Measurements from ENCODE around the gene MAGI1. TPM values are rescaled to one million over a fixed set of nuclear protein-coding genes. Genes with fewer than 3 reads are reported as not detected.

The MAGI1 gene
- total and polyA plus RNA-seq, 12 donors = 5.7 to 58.2 (median 37.7) TPM

DNA sequence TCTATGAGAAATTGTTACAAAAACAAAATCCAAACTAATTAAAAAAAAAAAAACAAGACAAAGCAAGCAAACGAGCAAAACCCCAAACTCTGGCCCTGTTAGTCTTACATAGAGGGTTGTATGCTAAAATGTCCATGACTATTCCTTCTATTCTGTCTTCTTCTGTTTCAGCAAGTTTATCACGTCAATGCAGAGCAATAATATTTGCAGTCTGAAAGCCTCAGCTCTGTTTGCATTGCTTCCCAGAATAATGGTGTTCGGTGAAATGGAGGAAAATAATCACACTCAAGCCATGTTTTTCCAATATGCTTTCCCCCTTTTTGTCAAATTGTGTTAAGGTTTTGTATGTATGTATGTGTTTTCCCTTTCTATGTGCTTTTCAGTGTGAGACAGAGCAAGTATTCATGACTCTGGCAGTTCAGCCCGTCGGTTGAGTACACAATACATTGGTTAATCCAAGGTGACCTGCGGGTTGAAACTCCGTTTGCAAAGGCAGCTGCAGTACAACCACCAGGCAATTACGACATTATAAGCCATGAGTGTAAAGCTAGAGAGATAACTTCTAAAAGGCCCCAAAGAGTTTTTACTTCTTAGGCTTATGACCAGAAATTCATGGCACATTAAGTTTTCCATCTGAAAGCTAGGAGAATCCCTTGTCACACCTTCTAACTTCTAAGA, 34.9 kb upstream of the MAGI1 start:
- 85 to 86% methylated on average over 8 of the region's 8 CpGs for WGBS, 2 donors
- TF ChIP-seq, protein P1, sequence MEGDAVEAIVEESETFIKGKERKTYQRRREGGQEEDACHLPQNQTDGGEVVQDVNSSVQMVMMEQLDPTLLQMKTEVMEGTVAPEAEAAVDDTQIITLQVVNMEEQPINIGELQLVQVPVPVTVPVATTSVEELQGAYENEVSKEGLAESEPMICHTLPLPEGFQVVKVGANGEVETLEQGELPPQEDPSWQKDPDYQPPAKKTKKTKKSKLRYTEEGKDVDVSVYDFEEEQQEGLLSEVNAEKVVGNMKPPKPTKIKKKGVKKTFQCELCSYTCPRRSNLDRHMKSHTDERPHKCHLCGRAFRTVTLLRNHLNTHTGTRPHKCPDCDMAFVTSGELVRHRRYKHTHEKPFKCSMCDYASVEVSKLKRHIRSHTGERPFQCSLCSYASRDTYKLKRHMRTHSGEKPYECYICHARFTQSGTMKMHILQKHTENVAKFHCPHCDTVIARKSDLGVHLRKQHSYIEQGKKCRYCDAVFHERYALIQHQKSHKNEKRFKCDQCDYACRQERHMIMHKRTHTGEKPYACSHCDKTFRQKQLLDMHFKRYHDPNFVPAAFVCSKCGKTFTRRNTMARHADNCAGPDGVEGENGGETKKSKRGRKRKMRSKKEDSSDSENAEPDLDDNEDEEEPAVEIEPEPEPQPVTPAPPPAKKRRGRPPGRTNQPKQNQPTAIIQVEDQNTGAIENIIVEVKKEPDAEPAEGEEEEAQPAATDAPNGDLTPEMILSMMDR (IDR thresholded peaks at IDR 0.05) = no peak

DNA sequence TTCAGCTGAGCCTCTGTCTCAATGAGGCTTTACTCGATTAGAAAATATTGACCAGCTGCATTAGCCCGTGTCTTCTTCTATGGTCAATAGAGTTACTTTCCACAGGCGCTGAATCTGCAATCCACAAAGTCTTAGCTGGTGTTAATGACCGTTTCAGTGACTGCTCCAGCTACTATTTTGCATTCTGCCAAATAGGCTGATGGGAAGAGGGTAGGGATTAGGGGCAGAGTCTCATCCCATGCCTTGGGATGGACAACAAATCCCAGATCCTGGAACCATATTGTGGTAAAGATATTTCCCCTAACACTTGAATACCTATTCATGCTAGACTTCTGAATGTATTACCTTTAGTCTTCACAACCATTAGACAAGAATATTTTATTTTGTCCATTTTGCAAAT, 29.5 kb upstream of the MAGI1 start:
- Histone ChIP-seq H3K27me3 (no peaks in the 10 kb centered on the region), H3K9me3 (peaks cover 0 to 17% (median 6%) of the 10 kb centered on the region in 11 donors), H3K4me3 (no peak overlapping the region), H3K36me3 (no peaks in the 10 kb centered on the region), H3K4me1 (no peaks in the 10 kb centered on the region), H3K27ac (no peak overlapping the region)
- intact Hi-C loops (cut with DNase I) = no loop called here
- no peak for DNase-seq
- 87 to 91% methylated on average over 4 of the region's 4 CpGs for WGBS, 2 donors
- ATAC-seq = no peak
- TF ChIP-seq, protein P1 (IDR thresholded peaks at IDR 0.05) = no peak

More for the DNA sequence above, 34.9 kb upstream of the MAGI1 start:
- no peaks in the 10 kb centered on the region for H3K27me3 ChIP-seq
- no peak overlapping the region for H3K27ac ChIP-seq
- no peak for ATAC-seq
- intact Hi-C loops (cut with DNase I) = no loop called here
- no peak for DNase-seq
- no peaks in the 10 kb centered on the region for H3K36me3 ChIP-seq
- peaks cover 0 to 24% (median 6%) of the 10 kb centered on the region in 11 donors for H3K9me3 ChIP-seq
- H3K4me3 ChIP-seq = no peak overlapping the region
- H3K4me1 ChIP-seq = no peaks in the 10 kb centered on the region

DNA sequence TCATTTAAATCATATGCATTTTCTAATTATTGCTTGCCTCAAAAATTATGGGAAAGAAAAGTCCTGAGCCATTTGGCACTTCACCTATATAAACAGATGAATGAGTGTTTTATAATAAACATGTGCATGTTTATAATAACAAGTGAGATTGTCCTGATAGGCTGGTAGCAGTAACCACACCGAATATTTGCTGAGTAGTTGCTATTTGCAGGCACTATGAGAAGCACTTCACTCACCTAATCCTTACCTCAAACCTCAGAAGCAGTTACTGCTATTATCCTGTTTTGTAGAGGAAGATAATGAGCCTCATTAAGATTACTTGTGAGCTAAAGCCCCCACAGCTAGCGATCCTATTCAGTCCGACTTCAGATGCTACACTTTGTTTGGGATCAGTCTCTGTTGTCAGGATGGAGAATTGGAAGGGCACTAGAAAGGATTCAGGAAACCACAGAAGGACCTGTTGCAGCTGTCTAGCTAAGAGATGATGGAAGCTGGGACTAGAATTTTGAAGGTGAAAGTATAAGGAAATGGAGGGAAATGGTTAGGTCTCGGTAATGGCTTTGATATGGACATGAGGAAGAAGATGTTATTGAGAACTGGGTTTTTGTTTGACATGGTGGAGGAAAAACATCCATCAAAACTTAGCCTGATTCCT, 28.4 kb upstream of the MAGI1 start:
- no peak overlapping the region for H3K4me3 ChIP-seq
- no peaks in the 10 kb centered on the region for H3K27me3 ChIP-seq
- intact Hi-C loops (cut with DNase I) = no loop called here
- DNase-seq (no peak), ATAC-seq (no peak)
- WGBS, 2 donors = 74 to 75% methylated on average over 4 of the region's 4 CpGs
- H3K4me1 ChIP-seq = no peaks in the 10 kb centered on the region
- no peaks in the 10 kb centered on the region for H3K36me3 ChIP-seq
- H3K27ac ChIP-seq = no peak overlapping the region
- TF ChIP-seq, protein P1 (IDR thresholded peaks at IDR 0.05) = no peak
- peaks cover 0 to 17% (median 6%) of the 10 kb centered on the region in 11 donors for H3K9me3 ChIP-seq

DNA sequence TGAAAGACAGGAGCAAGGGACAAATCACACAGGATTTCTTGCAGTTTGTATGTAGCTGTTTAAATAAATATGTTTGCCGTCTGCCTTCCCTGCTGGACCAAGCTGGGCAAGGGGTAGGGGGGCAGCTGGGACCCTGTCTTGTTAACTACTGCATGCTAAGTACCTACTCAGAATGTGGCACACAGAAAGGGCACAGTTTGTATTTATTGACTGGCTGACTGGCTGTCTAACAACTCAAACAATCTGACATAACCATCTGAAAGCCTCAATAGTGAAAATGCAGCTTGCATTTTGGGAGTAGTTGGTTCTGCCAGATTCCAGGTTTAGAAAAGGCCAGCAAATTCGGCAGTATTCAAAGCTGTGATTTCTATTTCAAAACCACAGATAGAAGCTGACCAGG, 16.6 kb upstream of the MAGI1 start:
- intact Hi-C loops (cut with DNase I) = no loop called here
- no peak for ATAC-seq

More for the DNA sequence above, 16.6 kb upstream of the MAGI1 start:
- peaks cover 4 to 29% (median 15%) of the 10 kb centered on the region in 9 donors for H3K4me1 ChIP-seq
- H3K27ac ChIP-seq = no peak overlapping the region
- TF ChIP-seq, protein P1 (IDR thresholded peaks at IDR 0.05) = no peak
- no peak for DNase-seq
- H3K27me3 ChIP-seq = no peaks in the 10 kb centered on the region
- H3K4me3 ChIP-seq = no peak overlapping the region
- H3K9me3 ChIP-seq = no peaks in the 10 kb centered on the region
- no peaks in the 10 kb centered on the region for H3K36me3 ChIP-seq
- whole genome bisulfite sequencing, 2 donors = 77 to 81% methylated on average over 2 of the region's 2 CpGs
